Esophagus squamous epithelium (tissue), 4 donors: ENCODE data around the gene AUTS2.

Experiments
- POLR2A ChIP-seq, 4 donors: fragments of 450-650 bp; IDR thresholded peaks; one replicate each; pipeline ENCODE4 v1.6.1; 2017; ENCODE audit warnings: antibody characterized with exemption in 4 of 4, mild to moderate bottlenecking in 4 of 4, moderate library complexity in 3 of 4
- TF ChIP-seq, protein P1 (sequence below), 6 experiments: fragments of 450-650 bp in 4 of 6; fragments of 200-600 bp in 2 of 6; sonication (generic) in 2 of 6; IDR thresholded peaks; one replicate each; pipeline ENCODE4 v1.5.1; 2016 to 2019; ENCODE audit warnings: antibody characterized with exemption in 6 of 6, mild to moderate bottlenecking in 4 of 6, moderate library complexity in 4 of 6

DNA sequence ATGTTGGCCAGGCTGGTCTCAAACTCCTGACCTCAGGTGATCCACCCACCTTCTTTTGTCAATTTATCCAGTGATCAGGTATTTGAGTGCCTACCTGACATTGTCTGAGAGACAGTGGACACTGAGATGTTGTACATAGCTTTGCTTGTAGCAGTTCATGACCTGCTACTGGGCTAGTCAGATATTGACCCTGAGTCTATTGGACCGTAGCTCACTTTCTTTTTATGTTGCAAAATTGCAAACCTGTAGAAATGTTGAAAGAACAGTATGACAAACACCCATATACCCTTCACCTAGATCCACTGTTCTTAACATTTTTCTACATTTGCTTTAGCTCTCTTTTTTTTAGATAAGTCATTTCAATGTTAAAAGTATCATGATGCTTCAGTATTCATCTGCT, 1123.2 kb downstream of the AUTS2 start:
- TF ChIP-seq, protein P1, sequence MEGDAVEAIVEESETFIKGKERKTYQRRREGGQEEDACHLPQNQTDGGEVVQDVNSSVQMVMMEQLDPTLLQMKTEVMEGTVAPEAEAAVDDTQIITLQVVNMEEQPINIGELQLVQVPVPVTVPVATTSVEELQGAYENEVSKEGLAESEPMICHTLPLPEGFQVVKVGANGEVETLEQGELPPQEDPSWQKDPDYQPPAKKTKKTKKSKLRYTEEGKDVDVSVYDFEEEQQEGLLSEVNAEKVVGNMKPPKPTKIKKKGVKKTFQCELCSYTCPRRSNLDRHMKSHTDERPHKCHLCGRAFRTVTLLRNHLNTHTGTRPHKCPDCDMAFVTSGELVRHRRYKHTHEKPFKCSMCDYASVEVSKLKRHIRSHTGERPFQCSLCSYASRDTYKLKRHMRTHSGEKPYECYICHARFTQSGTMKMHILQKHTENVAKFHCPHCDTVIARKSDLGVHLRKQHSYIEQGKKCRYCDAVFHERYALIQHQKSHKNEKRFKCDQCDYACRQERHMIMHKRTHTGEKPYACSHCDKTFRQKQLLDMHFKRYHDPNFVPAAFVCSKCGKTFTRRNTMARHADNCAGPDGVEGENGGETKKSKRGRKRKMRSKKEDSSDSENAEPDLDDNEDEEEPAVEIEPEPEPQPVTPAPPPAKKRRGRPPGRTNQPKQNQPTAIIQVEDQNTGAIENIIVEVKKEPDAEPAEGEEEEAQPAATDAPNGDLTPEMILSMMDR (IDR thresholded peaks at IDR 0.05): no peak
- TF ChIP-seq POLR2A (IDR thresholded peaks at IDR 0.05): no peak
